CD4-positive, alpha-beta T cell treated with Interleukin-1 beta for 1 hour (primary cell): ENCODE measurements around the gene TSR3.

Source experiments
- DNase-seq, 2 donors: peaks; one replicate each; pipeline ENCODE4 v3.0.0-alpha.2; 2020 to 2022

The TSR3 gene

GRCh38 chr16:1351582-1352362 is at the start of gene TSR3, which contains the start of gene GNPTG:
Gene TSR3 (minus strand): TSS chr16:1351878. CDS start chr16:1351804, 74 bp downstream.
Gene GNPTG (plus strand): TSS chr16:1351931. CDS start chr16:1351966, 35 bp downstream.
- peak; percentile 89 for DNase-seq

- DNase-seq, result no peak
Measured at GRCh38 chr16:1401061-1401757, 49.5 kb upstream of the TSR3 start.

GRCh38 chr16:1398826-1399581 is 47.3 kb upstream of the TSR3 start:
- no peak for DNase-seq

GRCh38 chr16:1398351-1398750 is 46.7 kb upstream of the TSR3 start:
- DNase-seq, result no peak

GRCh38 chr16:1397779-1398178 is 46.1 kb upstream of the TSR3 start:
- DNase-seq, result no peak

- no peak for DNase-seq
Measured at GRCh38 chr16:1395444-1396031, 43.9 kb upstream of the TSR3 start.

- no peak for DNase-seq
Measured at GRCh38 chr16:1394367-1394951, 42.8 kb upstream of the TSR3 start.

GRCh38 chr16:1393613-1394176 is 42.0 kb upstream of the TSR3 start:
- DNase-seq, result no peak

- DNase-seq, result no peak
Measured at GRCh38 chr16:1392826-1393225, 41.1 kb upstream of the TSR3 start.

GRCh38 chr16:1390239-1390779 is 38.6 kb upstream of the TSR3 start:
- DNase-seq, result no peak

- no peak for DNase-seq
Measured at GRCh38 chr16:1389762-1390161, 38.1 kb upstream of the TSR3 start.

GRCh38 chr16:1387331-1387730 is 35.7 kb upstream of the TSR3 start:
- no peak for DNase-seq

GRCh38 chr16:1385232-1385631 is 33.6 kb upstream of the TSR3 start:
- no peak for DNase-seq

GRCh38 chr16:1383556-1383955 is 31.9 kb upstream of the TSR3 start:
- DNase-seq, result no peak

- DNase-seq, result no peak
Measured at GRCh38 chr16:1381612-1382406, 30.1 kb upstream of the TSR3 start.

GRCh38 chr16:1380195-1380594 is 28.5 kb upstream of the TSR3 start:
- DNase-seq, result no peak

- peak; percentile 52 to 55 for DNase-seq
Measured at GRCh38 chr16:1379304-1380076, 27.8 kb upstream of the TSR3 start.

- peak; percentile 66 to 79 for DNase-seq
Measured at GRCh38 chr16:1378804-1379303, 27.2 kb upstream of the TSR3 start.

- DNase-seq, result no peak
Measured at GRCh38 chr16:1378087-1378803, 26.6 kb upstream of the TSR3 start.
